GM10847 (cell line): Measurements from ENCODE around the gene LNPEP.

ENCODE experiments used
- POLR2A ChIP-seq: IDR thresholded peaks from 2 replicates; pipeline ENCODE4 v1.6.1; 2011; ENCODE audit not compliant: insufficient read length; ENCODE audit errors: extremely low read depth

The LNPEP gene

GRCh38 chr5:97047076-97047475, 111.2 kb downstream of the LNPEP start:
- TF ChIP-seq POLR2A: no peak

- TF ChIP-seq POLR2A: no peak
Observed at GRCh38 chr5:97049175-97049574, 113.3 kb downstream of the LNPEP start.

GRCh38 chr5:97056263-97056662, 120.4 kb downstream of the LNPEP start:
- TF ChIP-seq POLR2A: no peak

GRCh38 chr5:97062046-97062445, 126.2 kb downstream of the LNPEP start:
- no peak for TF ChIP-seq POLR2A

- no peak for TF ChIP-seq POLR2A
Observed at GRCh38 chr5:97063251-97063650, 127.4 kb downstream of the LNPEP start.

GRCh38 chr5:97065475-97065874, 129.6 kb downstream of the LNPEP start:
- TF ChIP-seq POLR2A: no peak

GRCh38 chr5:97067296-97067850, 131.5 kb downstream of the LNPEP start:
- no peak for TF ChIP-seq POLR2A

- no peak for TF ChIP-seq POLR2A
Observed at GRCh38 chr5:97070234-97070633, 134.4 kb downstream of the LNPEP start.

- no peak for TF ChIP-seq POLR2A
Observed at GRCh38 chr5:97071101-97071500, 135.2 kb downstream of the LNPEP start.

GRCh38 chr5:97071993-97072392, 136.1 kb downstream of the LNPEP start:
- no peak for TF ChIP-seq POLR2A

GRCh38 chr5:97072696-97073095, 136.8 kb downstream of the LNPEP start:
- TF ChIP-seq POLR2A: no peak

- no peak for TF ChIP-seq POLR2A
Observed at GRCh38 chr5:97073420-97073819, 137.5 kb downstream of the LNPEP start.

- TF ChIP-seq POLR2A: no peak
Observed at GRCh38 chr5:97074859-97075489, 139.1 kb downstream of the LNPEP start.

- TF ChIP-seq POLR2A: no peak
Observed at GRCh38 chr5:97075649-97076048, 139.8 kb downstream of the LNPEP start.

- no peak for TF ChIP-seq POLR2A
Observed at GRCh38 chr5:97076098-97076497, 140.2 kb downstream of the LNPEP start.

- TF ChIP-seq POLR2A: no peak
Observed at GRCh38 chr5:97077246-97077645, 141.4 kb downstream of the LNPEP start.
